ENCODE measurements around the gene FIGNL2.

DNA sequence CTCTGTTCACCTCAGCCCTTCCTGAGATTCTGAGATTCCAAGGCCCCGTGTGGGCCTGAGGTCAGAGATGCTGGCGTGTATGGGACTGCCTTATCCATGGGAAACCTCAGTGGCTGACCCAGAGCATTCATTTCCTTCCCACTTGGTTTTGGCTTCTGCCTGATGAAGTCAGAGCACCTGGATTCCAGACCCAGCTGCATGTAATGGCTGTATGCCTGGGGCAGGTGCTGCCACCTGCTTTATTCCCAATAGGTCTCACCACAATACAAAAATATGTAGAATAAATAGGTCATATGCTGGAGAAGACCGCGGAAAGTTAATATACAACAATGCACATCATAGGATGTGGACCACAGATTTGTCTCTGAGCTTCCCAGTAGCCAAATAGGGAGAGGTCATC, 25.6 kb downstream of the FIGNL2 start:
- TF ChIP-seq EZH2phosphoT487 (IDR thresholded peaks at IDR 0.05; ENCODE audit: borderline replicate concordance, low read length) = no peak
- TF ChIP-seq, protein P1, sequence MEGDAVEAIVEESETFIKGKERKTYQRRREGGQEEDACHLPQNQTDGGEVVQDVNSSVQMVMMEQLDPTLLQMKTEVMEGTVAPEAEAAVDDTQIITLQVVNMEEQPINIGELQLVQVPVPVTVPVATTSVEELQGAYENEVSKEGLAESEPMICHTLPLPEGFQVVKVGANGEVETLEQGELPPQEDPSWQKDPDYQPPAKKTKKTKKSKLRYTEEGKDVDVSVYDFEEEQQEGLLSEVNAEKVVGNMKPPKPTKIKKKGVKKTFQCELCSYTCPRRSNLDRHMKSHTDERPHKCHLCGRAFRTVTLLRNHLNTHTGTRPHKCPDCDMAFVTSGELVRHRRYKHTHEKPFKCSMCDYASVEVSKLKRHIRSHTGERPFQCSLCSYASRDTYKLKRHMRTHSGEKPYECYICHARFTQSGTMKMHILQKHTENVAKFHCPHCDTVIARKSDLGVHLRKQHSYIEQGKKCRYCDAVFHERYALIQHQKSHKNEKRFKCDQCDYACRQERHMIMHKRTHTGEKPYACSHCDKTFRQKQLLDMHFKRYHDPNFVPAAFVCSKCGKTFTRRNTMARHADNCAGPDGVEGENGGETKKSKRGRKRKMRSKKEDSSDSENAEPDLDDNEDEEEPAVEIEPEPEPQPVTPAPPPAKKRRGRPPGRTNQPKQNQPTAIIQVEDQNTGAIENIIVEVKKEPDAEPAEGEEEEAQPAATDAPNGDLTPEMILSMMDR (conservative IDR thresholded peaks at IDR 0.05; ENCODE audit: low read depth, low read length) = no peak

Data from PC-3 (cell line).